ENCODE measurements around the gene AKAP6. TPM values are rescaled to one million over a fixed set of nuclear protein-coding genes. Genes with fewer than 3 reads are reported as not detected.
"Not testable (repeated sequence)": the region's sequence is repeated elsewhere in the genome, so short reads cannot be mapped to it uniquely, and the experiment has no call there.

AKAP6 gene
- total RNA-seq, 1 experiment from 2014 or later: 1.9 TPM

- Histone ChIP-seq H3K9ac (ENCODE audit: low read length) (no peak overlapping the region), H3K4me1 (ENCODE audit: control insufficient read depth in 1 of 2, insufficient read depth in 2 of 2, low read length in 2 of 2) (peaks cover 0 to 12% of the 10 kb centered on the region in 2 experiments; a peak in 2 of 4 replicates)
- RAD21 ChIA-PET (ENCODE audit: low non-redundant PET in 1 of 2, low total read pairs in 2 of 2, uncharacterized antibody in 2 of 2, unreplicated experiment in 2 of 2): no interaction called here
Observed at GRCh38 chr14:32372154-32372553, 43.1 kb downstream of the AKAP6 start.

GRCh38 chr14:32373174-32373573 lies 44.1 kb downstream of the AKAP6 start:
- H3K27me3 ChIP-seq (ENCODE audit: insufficient read depth, low read length); intact Hi-C loops (cut with micrococcal nuclease); DNase-seq (ENCODE audit: low read depth, low spot score); H3K79me2 ChIP-seq (ENCODE audit: insufficient read depth, low read length); CTCF ChIA-PET; H3K9ac ChIP-seq (ENCODE audit: low read length); H3K9me3 ChIP-seq (ENCODE audit: control insufficient read depth in 1 of 2, insufficient read depth in 1 of 2, low read depth in 1 of 2, low read length in 2 of 2); BruUV-seq (replicated peaks); H3K36me3 ChIP-seq (ENCODE audit: control insufficient read depth in 1 of 2, insufficient read depth in 2 of 2, low read length in 2 of 2); H2AFZ ChIP-seq (ENCODE audit: low read depth, low read length, poor library complexity, severe bottlenecking); RAD21 ChIA-PET (ENCODE audit: low non-redundant PET in 1 of 2, low total read pairs in 2 of 2, uncharacterized antibody in 2 of 2, unreplicated experiment in 2 of 2); ATAC-seq; H3K4me2 ChIP-seq (ENCODE audit: low read length); H4K20me1 ChIP-seq (ENCODE audit: insufficient read depth); H3K4me3 ChIP-seq (replicated peaks in 1 of 2; ENCODE audit: low read depth in 1 of 2, low read length in 2 of 2); H3K27ac ChIP-seq (ENCODE audit: low read depth, low read length); H3K9me2 ChIP-seq (ENCODE audit: insufficient read depth); POLR2A ChIA-PET: not testable (repeated sequence)
- peaks cover 0 to 12% of the 10 kb centered on the region in 2 experiments; a peak in 2 of 4 replicates for H3K4me1 ChIP-seq (ENCODE audit: control insufficient read depth in 1 of 2, insufficient read depth in 2 of 2, low read length in 2 of 2)

More at GRCh38 chr14:32372154-32372553, 43.1 kb downstream of the AKAP6 start:
- no peak overlapping the region for H3K4me3 ChIP-seq (replicated peaks in 1 of 2; ENCODE audit: low read depth in 1 of 2, low read length in 2 of 2)
- no peak overlapping the region for H3K27ac ChIP-seq (ENCODE audit: low read depth, low read length)
- H2AFZ ChIP-seq (ENCODE audit: low read depth, low read length, poor library complexity, severe bottlenecking): no peak overlapping the region
- no peaks in the 10 kb centered on the region for H3K9me3 ChIP-seq (ENCODE audit: control insufficient read depth in 1 of 2, insufficient read depth in 1 of 2, low read depth in 1 of 2, low read length in 2 of 2)
- no peak overlapping the region for H3K4me2 ChIP-seq (ENCODE audit: low read length)
- TF ChIP-seq SIN3A (IDR thresholded peaks at IDR 0.05; ENCODE audit: low read depth): no peak
- TF ChIP-seq ZNF274 (IDR thresholded peaks at IDR 0.05; ENCODE audit: low read depth, low read length): no peak
- no peak for TF ChIP-seq SRF (IDR thresholded peaks at IDR 0.05; ENCODE audit: low read depth)
- TF ChIP-seq POLR2AphosphoS5 (IDR thresholded peaks at IDR 0.05; ENCODE audit: low read depth, low read length): no peak
- no peak for TF ChIP-seq YY1 (IDR thresholded peaks at IDR 0.05; ENCODE audit: extremely low read depth, insufficient replicate concordance, low read depth, low read length)
- no peak for TF ChIP-seq EZH2 (IDR thresholded peaks at IDR 0.05)
- TF ChIP-seq CEBPB (IDR thresholded peaks at IDR 0.05; ENCODE audit: low read depth): no peak
- no peak for TF ChIP-seq ELF1 (IDR thresholded peaks at IDR 0.05; ENCODE audit: borderline replicate concordance, low read depth)
- TF ChIP-seq, protein P1, sequence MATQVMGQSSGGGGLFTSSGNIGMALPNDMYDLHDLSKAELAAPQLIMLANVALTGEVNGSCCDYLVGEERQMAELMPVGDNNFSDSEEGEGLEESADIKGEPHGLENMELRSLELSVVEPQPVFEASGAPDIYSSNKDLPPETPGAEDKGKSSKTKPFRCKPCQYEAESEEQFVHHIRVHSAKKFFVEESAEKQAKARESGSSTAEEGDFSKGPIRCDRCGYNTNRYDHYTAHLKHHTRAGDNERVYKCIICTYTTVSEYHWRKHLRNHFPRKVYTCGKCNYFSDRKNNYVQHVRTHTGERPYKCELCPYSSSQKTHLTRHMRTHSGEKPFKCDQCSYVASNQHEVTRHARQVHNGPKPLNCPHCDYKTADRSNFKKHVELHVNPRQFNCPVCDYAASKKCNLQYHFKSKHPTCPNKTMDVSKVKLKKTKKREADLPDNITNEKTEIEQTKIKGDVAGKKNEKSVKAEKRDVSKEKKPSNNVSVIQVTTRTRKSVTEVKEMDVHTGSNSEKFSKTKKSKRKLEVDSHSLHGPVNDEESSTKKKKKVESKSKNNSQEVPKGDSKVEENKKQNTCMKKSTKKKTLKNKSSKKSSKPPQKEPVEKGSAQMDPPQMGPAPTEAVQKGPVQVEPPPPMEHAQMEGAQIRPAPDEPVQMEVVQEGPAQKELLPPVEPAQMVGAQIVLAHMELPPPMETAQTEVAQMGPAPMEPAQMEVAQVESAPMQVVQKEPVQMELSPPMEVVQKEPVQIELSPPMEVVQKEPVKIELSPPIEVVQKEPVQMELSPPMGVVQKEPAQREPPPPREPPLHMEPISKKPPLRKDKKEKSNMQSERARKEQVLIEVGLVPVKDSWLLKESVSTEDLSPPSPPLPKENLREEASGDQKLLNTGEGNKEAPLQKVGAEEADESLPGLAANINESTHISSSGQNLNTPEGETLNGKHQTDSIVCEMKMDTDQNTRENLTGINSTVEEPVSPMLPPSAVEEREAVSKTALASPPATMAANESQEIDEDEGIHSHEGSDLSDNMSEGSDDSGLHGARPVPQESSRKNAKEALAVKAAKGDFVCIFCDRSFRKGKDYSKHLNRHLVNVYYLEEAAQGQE (IDR thresholded peaks at IDR 0.05; ENCODE audit: low read depth): no peak
- no peak for TF ChIP-seq SP1 (IDR thresholded peaks at IDR 0.05; ENCODE audit: low read depth)
- no peak for TF ChIP-seq RAD21 (IDR thresholded peaks at IDR 0.05; ENCODE audit: low read depth)
- no peak for TF ChIP-seq EZH2phosphoT487 (IDR thresholded peaks at IDR 0.05; ENCODE audit: borderline replicate concordance)
- TF ChIP-seq JUND (IDR thresholded peaks at IDR 0.05): no peak
- 0 out of 2 replicates have a peak, but pooled peaks cover 4% of the 10 kb centered on the region for H3K9me2 ChIP-seq (ENCODE audit: insufficient read depth)
- ChIA-PET CTCF (no interaction called here), POLR2A (no interaction called here)
- DNase-seq (ENCODE audit: low read depth, low spot score) (no peak), ATAC-seq (no peak)
- H3K27me3 ChIP-seq (ENCODE audit: insufficient read depth, low read length): no peaks in the 10 kb centered on the region
- intact Hi-C loops (cut with micrococcal nuclease): no loop called here
- no peaks in the 10 kb centered on the region for H3K79me2 ChIP-seq (ENCODE audit: insufficient read depth, low read length)
- H4K20me1 ChIP-seq (ENCODE audit: insufficient read depth): no peaks in the 10 kb centered on the region
- H3K36me3 ChIP-seq (ENCODE audit: control insufficient read depth in 1 of 2, insufficient read depth in 2 of 2, low read length in 2 of 2): no peaks in the 10 kb centered on the region
- BruUV-seq (replicated peaks): no TSS peak
